ENCODE data around the gene PLSCR3. TPM values are rescaled to one million over a fixed set of nuclear protein-coding genes. Genes with fewer than 3 reads are reported as not detected.

PLSCR3 gene
- total and polyA plus RNA-seq, 4 donors = 20.5 to 70.8 (median 42.1) TPM

DNA sequence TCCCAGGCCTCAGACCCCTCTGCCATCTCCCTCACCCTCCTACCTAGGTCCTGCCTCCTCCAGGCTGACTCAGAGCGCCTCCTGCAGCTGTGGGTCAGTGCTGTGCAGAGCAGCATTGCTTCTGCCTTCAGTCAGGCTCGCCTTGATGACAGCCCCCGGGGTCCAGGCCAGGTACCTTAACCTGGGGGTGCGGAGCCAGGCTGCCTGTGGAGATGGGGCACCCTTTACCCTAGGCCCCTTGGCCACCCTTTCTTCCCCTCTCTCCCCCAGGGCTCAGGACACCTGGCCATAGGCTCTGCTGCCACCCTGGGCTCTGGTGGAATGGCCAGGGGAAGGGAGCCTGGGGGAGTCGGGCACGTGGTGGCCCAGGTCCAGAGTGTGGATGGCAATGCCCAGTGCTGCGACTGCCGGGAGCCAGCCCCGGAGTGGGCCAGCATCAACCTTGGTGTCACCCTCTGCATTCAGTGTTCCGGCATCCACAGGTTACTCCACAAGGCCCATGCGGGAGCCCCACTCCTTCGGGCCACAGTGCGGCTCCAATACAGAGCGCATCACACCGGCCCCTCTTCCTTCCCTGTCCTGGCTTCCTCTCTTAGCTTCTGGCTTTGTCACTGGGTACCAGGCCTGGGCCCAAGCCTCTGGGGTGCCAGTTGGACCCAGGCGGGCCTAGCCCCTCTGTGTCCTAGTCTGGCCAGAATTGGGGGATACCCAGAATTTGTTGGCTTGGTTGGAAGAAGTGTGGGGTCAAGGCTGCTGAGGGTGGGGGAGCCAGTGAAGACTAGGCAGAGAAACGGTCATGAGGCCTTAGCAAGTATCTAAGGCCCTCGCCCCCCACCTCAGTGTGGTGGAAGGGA, 47.3 kb downstream of the PLSCR3 start:
- H3K4me3 ChIP-seq (ENCODE audit: low read length in 2 of 2) = no peak overlapping the region
- H3K27ac ChIP-seq (ENCODE audit: low read depth in 1 of 2, low read length in 2 of 2) = no peak overlapping the region
- H3K4me1 ChIP-seq (ENCODE audit: control insufficient read depth in 1 of 2, insufficient read depth in 2 of 2, low read length in 2 of 2) = no peaks in the 10 kb centered on the region
- intact Hi-C loops (cut with DNase I) = loop anchor here in 1 of 2 donors (5.0 kb wide), 1 partner anchor 65 kb away; the partner anchor contains the start of gene SLC2A4
- ATAC-seq (ENCODE audit: low FRiP score) = no peak
- DNase-seq = no peak
- no peaks in the 10 kb centered on the region for H3K36me3 ChIP-seq (ENCODE audit: control insufficient read depth in 1 of 2, insufficient read depth in 2 of 2, low read length in 1 of 2)
- no peaks in the 10 kb centered on the region for H3K27me3 ChIP-seq (ENCODE audit: control insufficient read depth in 1 of 2, insufficient read depth in 2 of 2, low read length in 1 of 2)
- WGBS, 2 donors = 53 to 58% methylated on average over 18 of the region's 18 CpGs
- H3K9me3 ChIP-seq (ENCODE audit: control insufficient read depth, low read length) = no peaks in the 10 kb centered on the region

DNA sequence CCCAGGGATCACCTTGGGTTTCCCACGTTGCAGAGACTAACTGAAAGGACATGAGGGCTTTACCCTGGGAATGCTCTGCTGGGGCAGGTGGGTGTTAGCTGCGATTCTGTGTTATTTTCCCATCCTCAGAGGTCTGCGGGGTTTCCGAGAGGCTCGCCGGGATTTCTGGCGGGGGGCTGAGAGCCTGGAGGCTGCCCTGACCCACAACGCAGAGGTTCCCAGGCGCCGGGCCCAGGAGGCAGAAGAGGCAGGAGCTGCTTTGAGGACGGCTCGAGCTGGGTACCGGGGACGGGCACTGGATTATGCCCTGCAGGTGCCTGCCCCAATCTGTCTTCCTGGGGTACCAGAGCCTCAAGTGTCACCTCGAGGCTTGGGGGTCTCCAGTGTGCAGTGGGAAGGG, 51.1 kb downstream of the PLSCR3 start:
- H3K36me3 ChIP-seq (ENCODE audit: control insufficient read depth in 1 of 2, insufficient read depth in 2 of 2, low read length in 1 of 2) = no peaks in the 10 kb centered on the region
- 71 to 72% methylated on average over 15 of the region's 15 CpGs for WGBS, 2 donors
- ATAC-seq (ENCODE audit: low FRiP score) (no peak), DNase-seq (peak in 1 of 2 donors; percentile 46)
- intact Hi-C loops (cut with DNase I) = no loop called here
- no peak overlapping the region for H3K4me3 ChIP-seq (ENCODE audit: low read length in 2 of 2)
- no peaks in the 10 kb centered on the region for H3K9me3 ChIP-seq (ENCODE audit: control insufficient read depth, low read length)
- H3K4me1 ChIP-seq (ENCODE audit: control insufficient read depth in 1 of 2, insufficient read depth in 2 of 2, low read length in 2 of 2) = no peaks in the 10 kb centered on the region
- no peak overlapping the region for H3K27ac ChIP-seq (ENCODE audit: low read depth in 1 of 2, low read length in 2 of 2)
- H3K27me3 ChIP-seq (ENCODE audit: control insufficient read depth in 1 of 2, insufficient read depth in 2 of 2, low read length in 1 of 2) = no peaks in the 10 kb centered on the region

DNA sequence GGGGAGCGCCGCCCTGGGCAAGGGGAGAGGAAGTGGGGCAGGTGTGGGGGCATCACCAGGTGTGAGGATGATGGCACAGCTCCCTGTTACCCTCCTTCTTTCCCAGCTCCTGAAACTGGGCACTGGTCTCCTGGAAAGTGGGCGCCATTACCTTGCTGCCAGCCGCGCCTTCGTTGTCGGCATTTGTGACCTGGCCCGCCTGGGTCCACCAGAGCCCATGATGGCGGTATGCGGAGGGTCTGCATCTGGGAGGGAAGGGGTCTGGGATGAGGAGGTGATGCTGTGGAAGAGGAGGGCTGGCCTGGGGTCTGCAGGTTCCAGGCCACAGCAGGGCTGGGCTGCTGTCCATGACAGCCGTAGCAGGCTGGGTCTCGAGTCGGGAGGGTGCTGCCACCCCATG, 52.5 kb downstream of the PLSCR3 start:
- H3K36me3 ChIP-seq (ENCODE audit: control insufficient read depth in 1 of 2, insufficient read depth in 2 of 2, low read length in 1 of 2) = no peaks in the 10 kb centered on the region
- H3K4me1 ChIP-seq (ENCODE audit: control insufficient read depth in 1 of 2, insufficient read depth in 2 of 2, low read length in 2 of 2) = no peaks in the 10 kb centered on the region
- no peak overlapping the region for H3K4me3 ChIP-seq (ENCODE audit: low read length in 2 of 2)
- WGBS, 2 donors = 93% methylated on average over 13 of the region's 13 CpGs
- H3K27me3 ChIP-seq (ENCODE audit: control insufficient read depth in 1 of 2, insufficient read depth in 2 of 2, low read length in 1 of 2) = no peaks in the 10 kb centered on the region
- DNase-seq (no peak), ATAC-seq (ENCODE audit: low FRiP score) (no peak)
- H3K27ac ChIP-seq (ENCODE audit: low read depth in 1 of 2, low read length in 2 of 2) = no peak overlapping the region
- no peaks in the 10 kb centered on the region for H3K9me3 ChIP-seq (ENCODE audit: control insufficient read depth, low read length)
- intact Hi-C loops (cut with DNase I) = no loop called here

DNA sequence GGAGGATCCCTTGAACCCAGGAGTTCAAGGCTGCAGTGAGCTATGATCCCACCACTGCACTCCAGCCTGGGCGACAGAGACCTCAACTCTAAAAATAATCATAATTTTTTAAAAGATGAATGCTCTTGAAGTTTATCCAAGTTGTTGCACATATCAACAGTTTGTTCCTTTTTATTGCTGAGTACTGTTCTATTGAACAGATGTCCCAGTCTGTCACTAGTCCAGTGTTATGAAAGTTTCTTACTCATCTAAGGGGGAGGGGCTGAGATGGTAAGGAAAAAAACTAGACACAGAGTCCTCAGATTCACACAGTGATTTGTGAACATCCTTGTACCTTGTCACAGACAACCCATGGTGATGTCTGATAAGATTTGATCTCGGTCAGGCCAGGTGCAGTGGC, 54.1 kb downstream of the PLSCR3 start:
- Histone ChIP-seq H3K27me3 (ENCODE audit: control insufficient read depth in 1 of 2, insufficient read depth in 2 of 2, low read length in 1 of 2) (no peaks in the 10 kb centered on the region), H3K9me3 (ENCODE audit: control insufficient read depth, low read length) (no peaks in the 10 kb centered on the region), H3K4me3 (ENCODE audit: low read length in 2 of 2) (no peak overlapping the region), H3K36me3 (ENCODE audit: control insufficient read depth in 1 of 2, insufficient read depth in 2 of 2, low read length in 1 of 2) (no peaks in the 10 kb centered on the region), H3K4me1 (ENCODE audit: control insufficient read depth in 1 of 2, insufficient read depth in 2 of 2, low read length in 2 of 2) (no peaks in the 10 kb centered on the region), H3K27ac (ENCODE audit: low read depth in 1 of 2, low read length in 2 of 2) (no peak overlapping the region)
- WGBS, 2 donors = 72 to 75% methylated on average over 2 of the region's 2 CpGs
- ATAC-seq (ENCODE audit: low FRiP score) (no peak), DNase-seq (no peak)
- intact Hi-C loops (cut with DNase I) = no loop called here

Other genes starting within 250 kb of the PLSCR3 start
Only the 30 nearest of the 38 such genes appear.
- gene ACADVL, start 174.6 kb downstream of the PLSCR3 start, total RNA-seq = 100 to 1,000 TPM; 387 to 486 TPM
- 1,000 to 10,000 TPM in 1 of 2 donors, 100 to 1,000 TPM in 1; 159 to 1,724 TPM for gene ACADVL, start 174.6 kb downstream of the PLSCR3 start, polyA plus RNA-seq
- gene DVL2, start 160.0 kb downstream of the PLSCR3 start, total RNA-seq = 10 to 100 TPM; 25.2 to 45.6 TPM
- gene DVL2, start 160.0 kb downstream of the PLSCR3 start, polyA plus RNA-seq = 10 to 100 TPM; 10.0 to 25.0 TPM
- gene PHF23, start 155.1 kb downstream of the PLSCR3 start, total RNA-seq = 10 to 100 TPM; 24.4 to 30.8 TPM
- gene PHF23, start 155.1 kb downstream of the PLSCR3 start, polyA plus RNA-seq = 10 to 100 TPM; 19.2 to 28.4 TPM
- gene GABARAP, start 152.1 kb downstream of the PLSCR3 start, total RNA-seq = 100 to 1,000 TPM; 405 to 430 TPM
- 100 to 1,000 TPM; 801 to 895 TPM for gene GABARAP, start 152.1 kb downstream of the PLSCR3 start, polyA plus RNA-seq
- gene CTDNEP1, start 142.8 kb downstream of the PLSCR3 start, total RNA-seq = 100 to 1,000 TPM in 1 of 2 donors, 10 to 100 TPM in 1; 92.9 to 105 TPM
- gene CTDNEP1, start 142.8 kb downstream of the PLSCR3 start, polyA plus RNA-seq = 100 to 1,000 TPM; 112 to 113 TPM
- 10 to 100 TPM; 26.6 to 31.0 TPM for gene ELP5, start 142.3 kb downstream of the PLSCR3 start, total RNA-seq
- 10 to 100 TPM; 26.7 to 51.1 TPM for gene ELP5, start 142.3 kb downstream of the PLSCR3 start, polyA plus RNA-seq
- gene CLDN7, start 132.0 kb downstream of the PLSCR3 start, total RNA-seq = 1 to 10 TPM; 3.3 to 9.9 TPM
- 10 to 100 TPM in 1 of 2 donors, 1 to 10 TPM in 1; 1.1 to 37.6 TPM for gene CLDN7, start 132.0 kb downstream of the PLSCR3 start, polyA plus RNA-seq
- gene SLC2A4, start 112.8 kb downstream of the PLSCR3 start, total RNA-seq = 1 to 10 TPM; 2.5 to 3.9 TPM
- gene SLC2A4, start 112.8 kb downstream of the PLSCR3 start, polyA plus RNA-seq = 1 to 10 TPM in 1 of 2 donors, under 1 TPM in 1; 0.63 to 1.6 TPM
- gene YBX2, start 99.9 kb downstream of the PLSCR3 start, total RNA-seq = under 1 TPM; 0.10 to 0.60 TPM
- gene YBX2, start 99.9 kb downstream of the PLSCR3 start, polyA plus RNA-seq = 1 to 10 TPM in 1 of 2 donors, not detected in 1; 5.6 TPM
- gene EIF5A, start 86.9 kb downstream of the PLSCR3 start, total RNA-seq = 100 to 1,000 TPM; 198 to 280 TPM
- gene EIF5A, start 86.9 kb downstream of the PLSCR3 start, polyA plus RNA-seq = 100 to 1,000 TPM; 223 to 232 TPM
- 10 to 100 TPM; 49.5 to 55.6 TPM for gene GPS2, start 79.2 kb downstream of the PLSCR3 start, total RNA-seq
- gene GPS2, start 79.2 kb downstream of the PLSCR3 start, polyA plus RNA-seq = 10 to 100 TPM; 55.0 to 99.1 TPM
- gene NEURL4, start 65.2 kb downstream of the PLSCR3 start, total RNA-seq = 10 to 100 TPM; 24.5 to 36.7 TPM
- 10 to 100 TPM in 1 of 2 donors, 1 to 10 TPM in 1; 7.3 to 52.8 TPM for gene NEURL4, start 65.2 kb downstream of the PLSCR3 start, polyA plus RNA-seq
- 10 to 100 TPM; 18.6 to 21.8 TPM for gene ACAP1, start 58.0 kb downstream of the PLSCR3 start, total RNA-seq
- gene ACAP1, start 58.0 kb downstream of the PLSCR3 start, polyA plus RNA-seq = 10 to 100 TPM in 1 of 2 donors, 1 to 10 TPM in 1; 6.5 to 10.8 TPM
- 10 to 100 TPM; 12.4 to 15.8 TPM for gene KCTD11, start 42.4 kb downstream of the PLSCR3 start, total RNA-seq
- gene KCTD11, start 42.4 kb downstream of the PLSCR3 start, polyA plus RNA-seq = 10 to 100 TPM; 11.0 to 11.4 TPM
- gene TMEM95, start 39.4 kb downstream of the PLSCR3 start, total RNA-seq = not detected
- not detected for gene TMEM95, start 39.4 kb downstream of the PLSCR3 start, polyA plus RNA-seq
- 1 to 10 TPM; 2.4 to 6.6 TPM for gene TNK1, start 13.4 kb downstream of the PLSCR3 start, total RNA-seq
- 1 to 10 TPM; 1.9 to 3.1 TPM for gene TNK1, start 13.4 kb downstream of the PLSCR3 start, polyA plus RNA-seq
- gene TMEM256, start 9.6 kb upstream of the PLSCR3 start, total RNA-seq = 10 to 100 TPM; 35.0 to 40.1 TPM
- 100 to 1,000 TPM; 134 to 224 TPM for gene TMEM256, start 9.6 kb upstream of the PLSCR3 start, polyA plus RNA-seq
- 10 to 100 TPM; 32.9 to 49.9 TPM for gene NLGN2, start 13.3 kb upstream of the PLSCR3 start, total RNA-seq
- 10 to 100 TPM in 1 of 2 donors, 1 to 10 TPM in 1; 2.4 to 28.8 TPM for gene NLGN2, start 13.3 kb upstream of the PLSCR3 start, polyA plus RNA-seq
- not detected for gene SPEM1, start 25.8 kb upstream of the PLSCR3 start, total RNA-seq
- not detected for gene SPEM1, start 25.8 kb upstream of the PLSCR3 start, polyA plus RNA-seq
- gene SPEM2, start 31.1 kb upstream of the PLSCR3 start, total RNA-seq = not detected
- gene SPEM2, start 31.1 kb upstream of the PLSCR3 start, polyA plus RNA-seq = not detected
- not detected for gene SPEM3, start 34.3 kb upstream of the PLSCR3 start, total RNA-seq
- gene SPEM3, start 34.3 kb upstream of the PLSCR3 start, polyA plus RNA-seq = not detected
- 1 to 10 TPM; 3.6 to 5.1 TPM for gene TMEM102, start 40.9 kb upstream of the PLSCR3 start, total RNA-seq
- 1 to 10 TPM; 1.8 to 2.7 TPM for gene TMEM102, start 40.9 kb upstream of the PLSCR3 start, polyA plus RNA-seq
- 1 to 10 TPM; 1.2 to 8.0 TPM for gene FGF11, start 45.0 kb upstream of the PLSCR3 start, total RNA-seq
- gene FGF11, start 45.0 kb upstream of the PLSCR3 start, polyA plus RNA-seq = under 1 TPM in 1 of 2 donors, not detected in 1; 0.54 TPM
- gene CHRNB1, start 50.5 kb upstream of the PLSCR3 start, total RNA-seq = 1 to 10 TPM; 6.2 to 8.8 TPM
- gene CHRNB1, start 50.5 kb upstream of the PLSCR3 start, polyA plus RNA-seq = 10 to 100 TPM; 11.6 to 18.3 TPM
- 10 to 100 TPM; 67.2 to 81.9 TPM for gene ZBTB4, start 85.1 kb upstream of the PLSCR3 start, total RNA-seq
- 10 to 100 TPM; 20.0 to 35.9 TPM for gene ZBTB4, start 85.1 kb upstream of the PLSCR3 start, polyA plus RNA-seq
- not detected for gene SLC35G6, start 86.9 kb upstream of the PLSCR3 start, total RNA-seq
- gene SLC35G6, start 86.9 kb upstream of the PLSCR3 start, polyA plus RNA-seq = not detected
- gene POLR2A, start 89.8 kb upstream of the PLSCR3 start, total RNA-seq = 100 to 1,000 TPM in 1 of 2 donors, 10 to 100 TPM in 1; 93.8 to 116 TPM
- 10 to 100 TPM; 13.4 to 27.9 TPM for gene POLR2A, start 89.8 kb upstream of the PLSCR3 start, polyA plus RNA-seq
- gene TNFSF12, start 154.5 kb upstream of the PLSCR3 start, total RNA-seq = 10 to 100 TPM; 61.4 to 84.5 TPM
- gene TNFSF12, start 154.5 kb upstream of the PLSCR3 start, polyA plus RNA-seq = 100 to 1,000 TPM; 135 to 148 TPM
- gene TNFSF13, start 164.2 kb upstream of the PLSCR3 start, total RNA-seq = 10 to 100 TPM; 17.7 to 28.6 TPM
- gene TNFSF13, start 164.2 kb upstream of the PLSCR3 start, polyA plus RNA-seq = 10 to 100 TPM; 25.7 to 26.4 TPM
- 10 to 100 TPM; 36.2 to 38.3 TPM for gene SENP3, start 167.4 kb upstream of the PLSCR3 start, total RNA-seq
- gene SENP3, start 167.4 kb upstream of the PLSCR3 start, polyA plus RNA-seq = 10 to 100 TPM; 48.4 to 75.1 TPM

All from aorta (tissue), 5 donors.